ENCODE data around the gene FER. TPM values are rescaled to one million over a fixed set of nuclear protein-coding genes. Genes with fewer than 3 reads are reported as not detected.
A peak's percentile ranks its signal among the peaks of the same experiment; 100 is the strongest.

FER gene
- polyA plus RNA-seq, 1 donor (not counting 4 experiments of a cell fraction or from before 2014, with no cell fraction given): 17.1 TPM

GRCh38 chr5:108735790-108736189 lies 11.9 kb upstream of the FER start:
- dilution Hi-C loops (cut with MboI; ENCODE audit: extremely low pct_ligation_motif_present, low sequenced_read_pairs): no loop called here
- Histone ChIP-seq H3K9me3 (ENCODE audit: control insufficient read depth, low read depth, low read length) (no peaks in the 10 kb centered on the region), H3K9ac (ENCODE audit: control insufficient read depth, extremely low read depth, insufficient read depth, low read length) (no peak overlapping the region), H3K4me1 (ENCODE audit: control insufficient read depth, extremely low read depth, insufficient read depth, low read length) (no peaks in the 10 kb centered on the region), H3K79me2 (ENCODE audit: control insufficient read depth, insufficient read depth, low read length) (no peaks in the 10 kb centered on the region), H3K27me3 (ENCODE audit: control insufficient read depth, extremely low read depth, insufficient read depth, low read length) (no peaks in the 10 kb centered on the region), H3K9me1 (ENCODE audit: control insufficient read depth, extremely low read depth, insufficient read depth, low read length) (no peaks in the 10 kb centered on the region), H3K4me3 (ENCODE audit: control insufficient read depth in 2 of 3, extremely low read depth in 1 of 3, insufficient read depth in 2 of 3, low read depth in 1 of 3, low read length in 3 of 3) (no peak overlapping the region), H2AFZ (ENCODE audit: control insufficient read depth, low read length) (peak overlapping the region; percentile 79), H3K27ac (ENCODE audit: control insufficient read depth, insufficient read depth, low read length) (no peak overlapping the region), H4K20me1 (ENCODE audit: control insufficient read depth, extremely low read depth, insufficient read depth, low read length) (no peaks in the 10 kb centered on the region), H3K36me3 (ENCODE audit: control insufficient read depth in 2 of 2, extremely low read depth in 1 of 2, insufficient read depth in 2 of 2, low read length in 2 of 2) (no peaks in the 10 kb centered on the region), H3K4me2 (ENCODE audit: control insufficient read depth, extremely low read depth, insufficient read depth, low read depth, low read length) (no peak overlapping the region)
- FAIRE-seq (peak; percentile 13), DNase-seq (ENCODE audit: low read depth, low spot score) (no peak)
- TF ChIP-seq CTCF (optimal IDR thresholded peaks at IDR 0.05 in 1 of 3, IDR thresholded peaks at IDR 0.05 in 1 of 3, conservative IDR thresholded peaks at IDR 0.05 in 1 of 3; ENCODE audit: extremely low read depth in 1 of 3, insufficient read depth in 2 of 3, low read length in 3 of 3): no peak
- TF ChIP-seq EZH2 (IDR thresholded peaks at IDR 0.05; ENCODE audit: low read length): no peak

- H3K36me3 ChIP-seq (ENCODE audit: control insufficient read depth in 2 of 2, extremely low read depth in 1 of 2, insufficient read depth in 2 of 2, low read length in 2 of 2): no peaks in the 10 kb centered on the region
- no peak for FAIRE-seq
These were observed 10.8 kb upstream of the FER start for GRCh38 chr5:108736855-108737254.

More at GRCh38 chr5:108736855-108737254, 10.8 kb upstream of the FER start:
- TF ChIP-seq EZH2 (IDR thresholded peaks at IDR 0.05; ENCODE audit: low read length): no peak
- no peak for TF ChIP-seq CTCF (optimal IDR thresholded peaks at IDR 0.05 in 1 of 3, IDR thresholded peaks at IDR 0.05 in 1 of 3, conservative IDR thresholded peaks at IDR 0.05 in 1 of 3; ENCODE audit: extremely low read depth in 1 of 3, insufficient read depth in 2 of 3, low read length in 3 of 3)
- H3K4me3 ChIP-seq (ENCODE audit: control insufficient read depth in 2 of 3, extremely low read depth in 1 of 3, insufficient read depth in 2 of 3, low read depth in 1 of 3, low read length in 3 of 3): no peak overlapping the region
- H3K9me3 ChIP-seq (ENCODE audit: control insufficient read depth, low read depth, low read length): no peaks in the 10 kb centered on the region
- no peaks in the 10 kb centered on the region for H3K27me3 ChIP-seq (ENCODE audit: control insufficient read depth, extremely low read depth, insufficient read depth, low read length)
- no peak overlapping the region for H2AFZ ChIP-seq (ENCODE audit: control insufficient read depth, low read length)
- H3K9ac ChIP-seq (ENCODE audit: control insufficient read depth, extremely low read depth, insufficient read depth, low read length): no peak overlapping the region
- no peaks in the 10 kb centered on the region for H4K20me1 ChIP-seq (ENCODE audit: control insufficient read depth, extremely low read depth, insufficient read depth, low read length)
- no peaks in the 10 kb centered on the region for H3K4me1 ChIP-seq (ENCODE audit: control insufficient read depth, extremely low read depth, insufficient read depth, low read length)
- H3K79me2 ChIP-seq (ENCODE audit: control insufficient read depth, insufficient read depth, low read length): no peaks in the 10 kb centered on the region
- no peaks in the 10 kb centered on the region for H3K9me1 ChIP-seq (ENCODE audit: control insufficient read depth, extremely low read depth, insufficient read depth, low read length)
- H3K27ac ChIP-seq (ENCODE audit: control insufficient read depth, insufficient read depth, low read length): no peak overlapping the region
- dilution Hi-C loops (cut with MboI; ENCODE audit: extremely low pct_ligation_motif_present, low sequenced_read_pairs): no loop called here
- no peak overlapping the region for H3K4me2 ChIP-seq (ENCODE audit: control insufficient read depth, extremely low read depth, insufficient read depth, low read depth, low read length)
- no peak for DNase-seq (ENCODE audit: low read depth, low spot score)

Measured in keratinocyte (primary cell).